AG04449 (cell line): ENCODE measurements around the gene GLTPD2.

ENCODE experiments used
- CTCF ChIA-PET: fragments of 350-600 bp; formaldehyde crosslinking; extraction: SDS; loops from one replicate; lab custom pipeline; 2021; ENCODE audit warnings: antibody characterized with exemption; lab: Yijun Ruan, JAX
- POLR2A ChIA-PET: fragments of 400-600, 350-600 bp; formaldehyde crosslinking; extraction: SDS; loops from one replicate; lab custom pipeline; 2020; ENCODE audit warnings: antibody characterized with exemption, inconsistent platforms; lab: Yijun Ruan, JAX
- DNase-seq: peaks from one replicate; pipeline ENCODE4 v3.0.0-alpha.2; 2010; ENCODE audit warnings: low read depth, low spot score
- H3K4me3 ChIP-seq: 2 replicates; pipeline ENCODE4 v1.5.1; 2011; ENCODE audit warnings: low read depth, mild to moderate bottlenecking, control low read depth, low read length
- CTCF ChIP-seq: IDR thresholded peaks from one replicate; pipeline ENCODE4 v1.5.1; 2011; ENCODE audit warnings: mild to moderate bottlenecking, moderate library complexity, low read length, control low read depth, inconsistent platforms; ENCODE audit not compliant: insufficient read depth; ENCODE audit errors: missing control alignments

The GLTPD2 gene

GRCh38 chr17:4786516-4786915, 2.2 kb upstream of the GLTPD2 start:
- POLR2A ChIA-PET: no interaction called here
- no peak for TF ChIP-seq CTCF
- CTCF ChIA-PET: interaction anchor here (0.8 to 8.9 kb wide), 12 partner anchors 10 to 275 kb away, joined by 3 to 154 read pairs (median 6); partner anchors contain the start of genes C17orf107, CHRNE, PSMB6 and TM4SF5
- H3K4me3 ChIP-seq: no peak overlapping the region; the same call in 1 of the 2 replicates
- no peak for DNase-seq

GRCh38 chr17:4788159-4788806, 481 bp upstream of the GLTPD2 start:
- ChIA-PET CTCF (interaction anchor here (0.6 to 8.9 kb wide), 17 partner anchors 9 to 273 kb away, joined by 3 to 154 read pairs (median 5); partner anchors contain the start of genes C17orf107, CHRNE, MED11 and PLD2), POLR2A (no interaction called here)
- no peak for DNase-seq

GRCh38 chr17:4789701-4789950, 862 bp downstream of the GLTPD2 start:
- ChIA-PET POLR2A (interaction anchor here (1.3 to 1.5 kb wide), 3 partner anchors 10 to 80 kb away, joined by 4 to 6 read pairs (median 5); partner anchors contain the start of genes ARRB2 and PLD2), CTCF (interaction anchor here (0.7 to 8.9 kb wide), 32 partner anchors 10 to 366 kb away, joined by 3 to 154 read pairs (median 6); partner anchors contain the start of genes C17orf107, CHRNE, MED11 and PELP1)
- peak overlapping the region; percentile 67 for H3K4me3 ChIP-seq
- no peak for TF ChIP-seq CTCF
- no peak for DNase-seq

More at GRCh38 chr17:4788159-4788806, 481 bp upstream of the GLTPD2 start:
- peak overlapping the region; percentile 67; the same call in 1 of the 2 replicates for H3K4me3 ChIP-seq
- TF ChIP-seq CTCF: no peak

- DNase-seq: peak; percentile 17
- CTCF ChIA-PET: interaction anchor here (0.6 to 8.9 kb wide), 43 partner anchors 9 to 643 kb away, joined by 3 to 154 read pairs (median 4); partner anchors contain the start of genes C17orf107, CHRNE, MED11 and PELP1
- POLR2A ChIA-PET: interaction anchor here (0.7 to 1.5 kb wide), 6 partner anchors 11 to 177 kb away, joined by 3 to 6 read pairs (median 4); partner anchors contain the start of genes ARRB2, CHRNE and PLD2
- H3K4me3 ChIP-seq: peak overlapping the region; percentile 67
- peak; percentile 93 for TF ChIP-seq CTCF
These were observed 1.4 kb downstream of the GLTPD2 start for GRCh38 chr17:4789951-4790704.

GRCh38 chr17:4790705-4791088, 1.9 kb downstream of the GLTPD2 start:
- CTCF ChIA-PET: interaction anchor here (0.6 to 8.9 kb wide), 33 partner anchors 9 to 560 kb away, joined by 3 to 154 read pairs (median 5); partner anchors contain the start of genes C17orf107, CHRNE, PLD2 and TM4SF5
- peak overlapping the region; percentile 67 for H3K4me3 ChIP-seq
- DNase-seq: no peak
- TF ChIP-seq CTCF: no peak
- POLR2A ChIA-PET: interaction anchor here (0.6 to 1.5 kb wide), 7 partner anchors 8 to 176 kb away, joined by 3 to 6 read pairs (median 3); partner anchors contain the start of genes ARRB2, CHRNE and PLD2

- TF ChIP-seq CTCF: no peak
- no peak overlapping the region for H3K4me3 ChIP-seq
- POLR2A ChIA-PET: no interaction called here
- CTCF ChIA-PET: no interaction called here
- DNase-seq: no peak
These were observed 6.4 kb downstream of the GLTPD2 start for GRCh38 chr17:4795168-4795567.
